Effector CD8-positive, alpha-beta T cell (primary cell): ENCODE results near the gene MSX1.

Source experiments
- DNase-seq: peaks from one replicate; lab custom pipeline; 2025; lab: John Stamatoyannopoulos, UW

Gene MSX1

DNA sequence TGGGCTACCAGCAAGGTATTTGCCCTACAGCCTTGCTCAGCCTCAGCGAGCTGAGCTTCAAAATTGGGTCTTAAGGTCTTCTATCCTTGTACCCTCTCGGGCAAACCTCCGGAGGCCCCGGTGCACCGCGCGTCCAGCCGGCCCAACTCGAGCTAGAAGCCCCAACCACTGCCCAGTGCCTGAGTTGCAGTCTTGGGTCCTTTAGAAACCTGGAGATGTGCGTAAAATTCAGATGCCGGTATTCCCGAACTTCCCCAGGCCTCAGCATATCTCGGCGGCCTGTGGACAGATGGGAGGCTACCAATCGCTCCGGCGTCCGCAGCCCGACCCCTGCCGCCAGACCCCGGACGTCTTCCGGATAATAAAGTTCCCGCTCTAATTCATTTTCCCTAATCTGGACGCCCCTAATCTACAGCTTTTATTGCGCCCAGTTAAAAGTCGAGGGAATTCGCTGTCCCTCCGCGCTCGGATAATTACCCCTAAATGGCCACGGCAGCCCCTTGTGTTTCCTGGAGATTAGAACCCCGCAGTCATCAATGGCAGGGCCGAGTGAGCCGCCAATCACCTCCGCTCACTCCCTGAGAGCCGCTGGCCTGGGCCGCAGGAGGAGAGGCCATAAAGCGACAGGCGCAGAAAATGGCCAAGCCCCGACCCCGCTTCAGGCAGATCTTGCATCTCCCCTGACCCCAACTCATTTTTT, 1.5 kb upstream of the MSX1 start:
- DNase-seq, result no peak

DNA sequence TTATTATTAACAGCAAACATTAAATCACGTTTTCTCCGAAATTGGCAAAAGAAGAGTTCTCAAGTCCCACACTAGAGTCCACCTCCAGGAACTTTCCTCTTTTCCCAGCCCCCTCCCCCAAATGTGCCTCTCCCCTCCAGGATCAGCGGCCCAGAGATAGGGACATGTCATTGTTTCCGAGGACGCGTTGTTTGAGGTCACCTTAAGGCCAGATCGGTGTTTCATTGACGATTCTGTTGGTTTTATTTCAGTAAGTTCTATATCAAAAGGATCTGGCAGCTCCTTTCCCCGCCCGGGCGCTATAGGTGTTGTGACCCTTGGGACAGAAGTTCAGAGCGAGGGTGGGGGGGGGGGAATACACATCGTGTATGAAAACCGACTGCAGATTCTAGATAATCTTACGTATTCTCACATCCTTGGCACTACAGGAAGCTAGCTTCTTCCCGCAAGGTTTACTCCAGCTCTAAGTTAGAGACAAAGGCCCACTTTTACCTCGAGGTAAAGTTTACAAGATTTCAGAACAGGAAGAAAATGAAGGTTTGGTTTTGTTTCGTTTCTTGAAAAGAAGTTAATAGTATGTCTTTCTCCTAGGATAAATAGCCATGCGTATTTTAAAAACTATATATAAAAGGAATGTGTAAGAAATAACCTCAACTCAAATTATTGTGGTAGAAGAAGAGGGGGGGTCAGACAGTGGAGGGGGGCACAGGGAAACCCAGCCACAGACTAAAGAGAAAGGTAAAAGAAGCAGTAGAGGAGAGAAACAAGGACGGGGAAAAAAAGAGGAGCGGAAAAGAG, 739 bp upstream of the MSX1 start:
- no peak for DNase-seq

DNA sequence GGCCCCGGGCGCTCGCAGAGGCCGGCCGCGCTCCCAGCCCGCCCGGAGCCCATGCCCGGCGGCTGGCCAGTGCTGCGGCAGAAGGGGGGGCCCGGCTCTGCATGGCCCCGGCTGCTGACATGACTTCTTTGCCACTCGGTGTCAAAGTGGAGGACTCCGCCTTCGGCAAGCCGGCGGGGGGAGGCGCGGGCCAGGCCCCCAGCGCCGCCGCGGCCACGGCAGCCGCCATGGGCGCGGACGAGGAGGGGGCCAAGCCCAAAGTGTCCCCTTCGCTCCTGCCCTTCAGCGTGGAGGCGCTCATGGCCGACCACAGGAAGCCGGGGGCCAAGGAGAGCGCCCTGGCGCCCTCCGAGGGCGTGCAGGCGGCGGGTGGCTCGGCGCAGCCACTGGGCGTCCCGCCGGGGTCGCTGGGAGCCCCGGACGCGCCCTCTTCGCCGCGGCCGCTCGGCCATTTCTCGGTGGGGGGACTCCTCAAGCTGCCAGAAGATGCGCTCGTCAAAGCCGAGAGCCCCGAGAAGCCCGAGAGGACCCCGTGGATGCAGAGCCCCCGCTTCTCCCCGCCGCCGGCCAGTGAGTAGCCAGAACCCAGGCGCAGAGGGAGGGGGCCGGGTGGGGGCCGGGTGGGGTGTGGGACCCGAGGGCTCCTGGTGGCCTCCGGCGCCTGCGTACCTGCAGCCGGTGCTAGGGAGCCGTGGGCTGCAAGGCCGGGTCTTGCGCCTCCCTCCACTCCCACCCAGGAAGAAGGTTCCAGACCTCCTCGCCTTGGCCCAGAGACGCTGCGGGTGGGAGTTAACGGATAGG, 534 bp downstream of the MSX1 start:
- no peak for DNase-seq

DNA sequence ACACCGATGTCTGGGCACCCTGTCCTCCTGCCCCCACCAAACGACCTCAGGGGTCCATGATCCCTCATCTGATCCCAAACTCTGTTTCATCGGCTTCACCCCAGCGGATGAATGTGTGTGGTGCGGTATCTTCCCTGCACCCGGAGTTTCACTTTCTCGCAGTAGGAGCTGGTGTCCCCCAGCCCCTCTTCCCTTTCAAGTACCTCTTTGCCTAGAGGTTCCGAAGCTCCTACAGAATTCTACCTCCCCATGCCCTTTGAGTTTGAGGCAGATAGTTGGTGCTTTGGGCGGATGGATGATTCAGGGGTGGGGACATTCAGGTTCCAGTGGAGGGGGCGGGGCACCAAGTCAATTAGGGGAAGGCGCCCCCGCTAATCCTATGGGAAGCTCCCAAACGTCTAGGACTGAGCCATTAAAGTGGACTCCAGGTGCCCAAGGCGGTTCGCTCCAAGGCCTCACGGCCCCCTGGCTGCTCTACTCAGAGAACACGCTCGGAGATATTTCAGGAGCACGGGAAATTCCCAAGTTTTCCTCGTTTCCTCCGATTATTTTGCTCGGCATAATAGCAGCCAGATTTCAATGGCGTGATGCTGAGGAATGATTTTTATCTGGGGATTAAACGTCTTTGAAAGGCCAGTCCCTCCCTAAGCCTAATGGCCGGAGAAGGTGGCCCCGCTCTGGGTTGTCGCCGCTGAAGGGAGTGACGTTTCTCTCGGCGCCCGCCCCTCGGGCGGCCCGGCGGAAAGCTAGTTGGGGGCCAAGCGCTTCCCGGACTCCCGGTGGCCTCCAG, 1.3 kb downstream of the MSX1 start:
- no peak for DNase-seq

DNA sequence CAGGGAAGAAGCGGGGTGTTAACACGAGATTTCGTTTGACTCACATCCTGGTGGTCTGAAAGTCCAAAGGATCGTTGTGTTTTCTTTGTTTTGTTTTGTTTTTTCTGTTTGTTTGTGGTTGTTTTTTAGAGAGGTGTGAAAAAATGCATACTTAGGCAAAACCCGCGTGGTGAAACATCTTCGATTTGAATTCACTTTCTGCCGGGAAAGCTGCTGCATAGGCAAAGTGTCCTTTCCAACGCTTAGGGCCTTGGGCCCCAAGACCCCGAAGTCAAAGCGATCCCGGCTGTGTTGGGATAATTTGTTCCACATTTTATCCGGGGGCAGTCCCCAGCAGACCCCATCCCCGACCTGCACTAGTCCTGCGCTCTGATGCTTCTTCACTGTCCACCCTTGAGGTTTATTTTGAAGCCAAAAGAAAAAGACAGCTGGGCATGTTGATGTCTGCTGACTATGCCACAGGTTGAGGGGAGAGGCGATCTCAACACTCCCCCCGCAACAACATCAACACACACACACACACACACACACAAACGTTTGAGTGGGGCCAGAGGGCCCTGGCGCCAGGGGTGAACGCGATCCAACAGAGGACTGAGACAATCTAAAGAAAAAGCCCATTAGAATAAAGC, 2.0 kb downstream of the MSX1 start:
- DNase-seq, result no peak

DNA sequence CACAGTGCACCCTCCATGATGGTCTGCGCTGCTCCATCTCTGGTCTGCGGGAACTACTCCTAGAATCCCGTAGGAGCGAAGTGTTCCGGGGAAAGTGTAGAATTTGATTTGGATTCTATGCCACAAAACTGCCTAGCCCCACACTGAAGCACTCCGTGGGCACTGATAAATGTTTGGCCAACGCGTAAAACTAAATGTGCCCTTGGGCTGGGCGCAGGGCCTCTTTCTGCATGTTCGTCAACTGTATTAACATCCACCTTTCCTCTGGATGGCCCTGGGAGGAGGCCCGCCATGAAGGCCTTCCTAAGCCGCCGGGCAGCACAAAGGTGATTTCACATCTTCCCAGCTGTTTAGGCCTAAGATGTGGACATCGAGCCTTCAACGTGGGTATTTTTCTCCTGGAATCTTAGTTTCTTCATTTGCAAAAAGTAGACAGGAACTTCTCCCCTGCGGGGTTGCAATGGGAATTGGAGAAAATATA, 2.6 kb downstream of the MSX1 start:
- no peak for DNase-seq

DNA sequence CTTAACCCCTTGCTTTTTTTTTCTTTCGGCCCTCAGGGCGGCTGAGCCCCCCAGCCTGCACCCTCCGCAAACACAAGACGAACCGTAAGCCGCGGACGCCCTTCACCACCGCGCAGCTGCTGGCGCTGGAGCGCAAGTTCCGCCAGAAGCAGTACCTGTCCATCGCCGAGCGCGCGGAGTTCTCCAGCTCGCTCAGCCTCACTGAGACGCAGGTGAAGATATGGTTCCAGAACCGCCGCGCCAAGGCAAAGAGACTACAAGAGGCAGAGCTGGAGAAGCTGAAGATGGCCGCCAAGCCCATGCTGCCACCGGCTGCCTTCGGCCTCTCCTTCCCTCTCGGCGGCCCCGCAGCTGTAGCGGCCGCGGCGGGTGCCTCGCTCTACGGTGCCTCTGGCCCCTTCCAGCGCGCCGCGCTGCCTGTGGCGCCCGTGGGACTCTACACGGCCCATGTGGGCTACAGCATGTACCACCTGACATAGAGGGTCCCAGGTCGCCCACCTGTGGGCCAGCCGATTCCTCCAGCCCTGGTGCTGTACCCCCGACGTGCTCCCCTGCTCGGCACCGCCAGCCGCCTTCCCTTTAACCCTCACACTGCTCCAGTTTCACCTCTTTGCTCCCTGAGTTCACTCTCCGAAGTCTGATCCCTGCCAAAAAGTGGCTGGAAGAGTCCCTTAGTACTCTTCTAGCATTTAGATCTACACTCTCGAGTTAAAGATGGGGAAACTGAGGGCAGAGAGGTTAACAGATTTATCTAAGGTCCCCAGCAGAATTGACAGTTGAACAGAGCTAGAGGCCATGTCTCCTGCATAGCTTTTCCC, 3.4 kb downstream of the MSX1 start:
- DNase-seq, result no peak

DNA sequence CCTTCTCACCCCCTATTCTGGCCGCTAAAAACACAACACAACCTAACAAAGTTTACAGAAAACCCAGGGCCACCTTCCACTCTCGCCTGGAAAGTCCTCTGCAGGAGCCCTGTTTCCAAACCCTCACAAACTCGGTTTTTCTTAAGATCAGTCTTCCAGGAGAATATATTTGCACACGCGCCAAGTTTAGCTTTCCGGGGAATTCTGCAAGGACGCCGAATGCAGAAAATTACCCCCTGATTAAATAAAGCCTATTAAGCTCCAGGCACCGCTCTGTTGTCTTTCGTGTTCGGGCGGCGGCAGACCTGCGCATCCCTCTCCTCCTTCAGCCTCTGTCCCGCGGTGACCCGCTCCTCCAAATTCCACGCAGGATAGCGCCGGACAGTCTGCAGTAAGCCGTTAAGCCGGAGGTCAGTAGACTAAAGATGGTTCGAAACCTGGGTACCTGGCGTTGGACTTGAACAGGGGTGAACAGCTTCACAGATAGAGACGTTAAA, 5.0 kb downstream of the MSX1 start:
- no peak for DNase-seq

DNA sequence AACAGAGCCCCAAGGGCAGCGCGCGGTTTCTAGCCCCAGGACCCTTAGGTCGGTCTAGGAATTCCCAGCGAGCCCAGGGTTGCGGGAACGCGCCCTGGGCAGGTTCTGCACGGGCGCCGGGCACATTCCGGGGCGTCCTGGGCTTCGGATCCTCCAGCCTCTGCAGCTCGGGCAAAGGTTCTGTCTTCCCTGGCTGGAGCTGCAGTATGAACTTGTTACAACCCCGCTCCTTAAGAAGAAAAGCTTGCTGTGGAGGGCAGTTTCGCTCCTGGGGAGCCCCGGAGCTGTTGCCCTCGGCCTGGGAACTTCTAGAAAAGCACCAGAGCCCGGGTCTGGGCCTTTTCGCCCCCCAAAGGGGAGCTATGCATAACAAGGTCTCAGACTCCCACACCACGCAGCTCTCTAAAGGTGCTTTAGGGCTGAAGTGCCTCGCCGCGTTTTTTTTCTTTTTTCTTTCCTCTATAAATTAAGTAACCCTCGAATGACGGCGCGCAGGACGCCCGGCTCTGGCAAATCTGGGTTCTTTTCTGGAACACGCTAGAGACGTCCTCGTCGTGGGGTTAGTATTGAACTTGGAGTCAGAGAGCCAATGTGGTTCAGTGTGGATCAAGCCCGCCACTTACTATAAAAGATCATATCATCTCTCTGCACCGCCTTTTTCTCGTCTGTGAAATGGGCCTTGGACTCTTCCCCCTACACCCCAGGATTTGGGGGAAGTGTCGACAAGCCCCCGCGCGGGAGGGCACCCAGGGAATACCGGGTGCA, 5.7 kb downstream of the MSX1 start:
- DNase-seq, result no peak

DNA sequence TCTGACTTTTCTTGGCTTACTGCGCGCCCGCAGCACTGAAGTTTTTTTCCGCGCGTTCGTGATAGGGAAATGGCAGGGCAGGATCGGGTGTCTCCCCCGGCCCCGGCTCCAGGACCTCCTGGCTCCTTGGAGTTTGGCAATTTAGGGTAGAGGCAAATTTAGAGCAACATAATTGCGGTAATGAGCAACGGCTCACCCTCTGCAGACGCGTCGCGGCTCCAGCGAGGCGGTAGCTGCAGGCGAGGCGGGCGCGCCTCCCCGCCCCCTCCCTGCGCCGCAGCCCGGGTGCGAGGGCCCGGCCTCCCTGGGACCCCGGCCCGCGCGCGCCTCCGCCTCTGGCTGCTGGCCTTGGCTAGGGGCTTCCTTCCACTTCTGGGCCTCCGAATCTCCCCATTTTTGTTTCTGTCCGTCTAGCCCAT, 6.2 kb downstream of the MSX1 start:
- DNase-seq, result no peak

DNA sequence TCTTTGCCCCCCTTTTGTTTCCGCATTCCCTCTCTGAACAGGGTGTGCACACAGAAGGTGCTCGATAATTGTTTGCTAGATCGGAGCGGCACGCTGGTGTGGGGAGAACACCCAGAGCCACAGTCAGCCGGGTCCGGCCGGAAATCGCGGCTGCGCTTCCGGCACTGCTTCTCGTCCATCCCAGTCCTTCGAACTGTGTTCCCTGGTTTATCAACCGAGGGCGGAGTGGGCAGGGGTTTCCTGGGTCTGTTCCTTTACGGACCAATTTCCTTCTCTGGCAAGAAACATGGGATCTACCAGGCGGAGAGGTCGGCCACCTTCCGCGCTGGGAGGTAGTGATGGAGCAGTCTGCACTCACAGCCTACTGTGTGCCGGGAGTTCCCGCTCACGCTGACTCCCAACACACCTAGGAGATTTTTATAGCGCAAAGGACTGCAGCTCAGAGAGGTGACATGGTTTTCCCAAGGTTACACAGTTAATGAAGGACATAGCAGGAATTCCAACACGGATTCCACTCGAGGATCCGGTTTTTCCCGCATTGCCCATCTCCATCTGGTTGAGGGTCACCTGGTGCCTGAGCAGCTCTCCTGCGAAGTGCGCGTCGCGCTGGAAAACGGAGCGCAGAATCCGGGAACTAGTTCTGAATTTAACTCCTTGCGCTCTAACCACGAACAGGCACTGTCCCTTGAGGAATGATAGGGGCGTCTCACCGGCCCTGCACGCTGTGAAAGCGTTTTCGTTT, 6.8 kb downstream of the MSX1 start:
- DNase-seq, result no peak

DNA sequence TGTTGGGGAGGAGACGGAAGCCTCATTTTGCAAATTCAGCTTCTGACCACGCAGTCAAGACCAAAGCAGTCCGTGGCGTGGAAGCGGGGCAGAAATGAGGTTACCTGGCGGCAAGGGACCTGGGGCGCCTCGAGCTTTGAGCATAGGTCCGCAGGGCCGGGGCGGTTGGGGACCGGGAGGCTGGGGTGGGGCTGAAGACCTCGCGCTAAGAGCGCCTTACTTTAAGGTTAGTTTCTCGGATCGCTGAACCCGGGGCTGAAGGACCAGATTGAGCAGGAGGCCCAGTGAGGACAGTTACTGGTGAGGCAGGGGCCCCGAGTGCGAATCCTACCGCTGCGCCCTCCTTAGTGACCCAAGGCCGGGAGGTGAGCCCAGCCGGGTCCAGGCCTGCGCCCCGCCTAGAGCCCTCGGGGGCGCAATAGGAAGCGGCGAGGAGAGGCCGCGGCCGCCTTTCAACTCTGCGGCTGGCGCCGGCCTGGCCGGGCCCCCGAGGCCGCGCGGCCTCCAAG, 7.5 kb downstream of the MSX1 start:
- DNase-seq, result no peak

DNA sequence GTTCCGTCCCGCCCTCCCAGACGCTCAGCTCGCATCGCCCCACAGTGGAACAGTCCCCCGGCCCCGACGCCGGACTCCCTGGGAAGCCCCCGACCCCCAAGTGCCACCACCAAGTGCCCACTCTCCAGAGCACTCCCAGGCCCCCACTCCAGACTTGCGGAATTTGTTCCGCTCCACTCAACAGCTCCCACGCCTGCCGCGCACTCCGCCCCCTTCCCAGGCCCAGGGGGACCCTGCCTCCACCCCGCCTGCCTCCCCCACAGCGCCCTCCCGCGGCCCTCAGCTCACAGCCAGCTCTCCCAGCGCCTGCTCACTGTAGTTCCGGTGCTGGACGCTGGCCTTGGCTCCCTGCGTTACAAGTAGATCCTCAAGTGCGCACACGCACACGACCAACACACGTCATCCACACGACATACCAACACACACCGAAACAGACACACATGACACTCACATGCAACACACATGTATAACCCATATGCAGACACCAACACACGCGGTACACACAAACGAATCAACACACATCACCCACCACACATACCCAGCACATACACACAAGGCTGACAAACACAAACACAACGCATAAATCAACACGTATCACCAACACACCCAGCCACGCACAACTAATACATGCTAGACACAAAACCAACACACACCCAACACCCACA, 8.0 kb downstream of the MSX1 start:
- no peak for DNase-seq

DNA sequence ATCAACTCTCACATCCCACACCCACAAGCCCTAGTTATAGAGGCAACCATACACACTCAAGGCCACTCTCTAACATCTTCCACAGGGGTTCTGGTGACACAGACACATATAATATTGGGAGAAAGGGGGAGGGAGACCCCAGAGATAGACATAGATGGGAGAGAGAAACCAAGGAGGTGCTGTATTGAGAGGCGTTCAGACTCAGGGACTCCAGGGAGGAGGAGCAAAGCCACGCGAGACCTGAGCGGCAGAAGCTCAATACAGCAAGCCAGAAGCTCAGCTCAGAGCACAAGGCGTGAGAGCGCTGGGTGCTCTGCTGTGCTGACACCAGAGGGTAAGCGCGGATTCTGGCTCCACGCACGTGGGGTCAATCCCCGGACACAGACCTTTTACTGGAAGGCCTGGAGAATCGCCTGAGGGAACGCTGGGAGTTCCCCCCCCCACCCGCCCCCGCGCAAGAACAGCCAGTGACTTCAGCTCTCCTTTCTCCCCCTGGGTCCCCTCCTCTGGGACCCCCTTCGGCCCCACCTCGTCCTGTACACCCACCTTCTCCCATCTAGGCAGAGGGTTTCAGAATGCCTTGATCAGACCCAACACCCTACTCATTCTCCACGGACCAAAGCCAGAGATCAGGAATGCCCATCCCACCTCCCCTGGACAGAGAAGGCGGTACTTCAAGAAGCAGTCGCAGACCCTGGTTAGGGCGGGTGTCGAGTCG, 8.7 kb downstream of the MSX1 start:
- DNase-seq, result no peak

DNA sequence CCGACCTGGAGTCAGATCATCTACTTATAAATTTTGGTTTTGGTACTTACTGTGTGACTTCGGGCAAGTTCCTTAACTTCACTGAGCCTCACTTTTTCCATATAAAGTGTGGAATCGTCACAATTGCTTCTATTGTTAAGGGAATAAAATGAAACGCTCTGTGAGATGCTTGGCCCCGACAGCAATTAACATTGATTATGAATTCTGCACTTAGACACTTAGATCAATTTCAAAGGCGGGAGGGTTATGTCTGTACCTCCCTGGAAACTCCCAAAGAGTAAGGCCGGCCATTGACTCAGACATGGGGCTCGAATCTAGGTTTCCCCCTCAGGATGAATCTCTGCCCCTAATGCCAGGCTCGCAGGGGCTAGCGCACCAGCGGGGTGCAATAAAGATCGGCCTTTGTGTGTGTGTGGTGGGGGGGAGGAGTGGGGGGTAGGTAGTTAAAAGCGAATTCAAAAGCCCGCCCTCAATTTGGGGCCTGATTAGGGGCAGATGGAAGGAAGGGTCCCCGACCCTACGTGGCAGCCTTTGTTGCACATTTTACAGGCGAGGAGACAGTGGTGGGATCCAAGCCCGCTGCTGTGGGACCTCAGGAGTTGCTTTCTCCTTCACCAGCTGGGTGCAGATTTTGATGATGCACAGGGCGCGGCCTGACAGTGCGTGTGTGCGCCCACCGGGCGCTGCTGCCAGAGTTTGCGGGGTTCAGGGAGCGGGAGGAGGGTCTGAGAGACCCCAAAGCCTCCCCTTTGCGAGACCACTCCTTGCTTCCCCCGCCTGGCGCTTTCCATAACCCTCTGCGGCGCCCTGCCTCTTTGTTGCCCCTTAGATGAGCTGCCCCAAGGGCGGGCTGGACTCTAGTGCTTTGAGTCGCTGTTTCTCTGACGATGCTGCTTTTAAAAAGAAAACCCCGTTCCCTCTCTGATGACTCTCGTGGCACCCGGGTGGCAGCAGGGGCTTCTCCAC, 9.6 kb downstream of the MSX1 start:
- no peak for DNase-seq
